GDM1 (cell line): ENCODE data around the gene ENTPD1.

Experiments used
- DNase-seq: peaks from one replicate; lab custom pipeline; 2025; lab: John Stamatoyannopoulos, UW

Gene ENTPD1

GRCh38 chr10:95832216-95833041 is 76.5 kb downstream of the ENTPD1 start:
- DNase-seq: no peak

GRCh38 chr10:95833042-95833610 is 77.2 kb downstream of the ENTPD1 start:
- no peak for DNase-seq

DNA sequence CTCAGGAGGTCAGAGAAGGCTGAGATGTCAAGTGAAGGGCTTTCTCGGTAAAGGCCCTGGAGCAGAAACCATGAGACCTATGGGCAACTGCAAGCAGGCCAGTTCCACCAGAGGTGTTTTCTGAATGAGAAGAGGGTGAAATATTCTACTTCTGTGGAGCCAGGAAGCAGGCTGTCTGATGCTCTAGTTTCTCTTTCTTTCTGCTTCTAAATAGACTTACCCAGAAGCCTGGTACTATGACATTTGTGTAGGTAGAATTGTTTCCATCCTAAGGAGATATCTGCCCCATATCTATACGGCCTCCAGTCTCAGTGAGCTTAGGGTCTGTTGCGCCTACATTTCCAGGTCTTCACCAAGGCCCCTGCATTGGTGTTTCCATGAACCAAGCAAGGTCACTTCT is 78.4 kb downstream of the ENTPD1 start:
- DNase-seq: no peak

DNA sequence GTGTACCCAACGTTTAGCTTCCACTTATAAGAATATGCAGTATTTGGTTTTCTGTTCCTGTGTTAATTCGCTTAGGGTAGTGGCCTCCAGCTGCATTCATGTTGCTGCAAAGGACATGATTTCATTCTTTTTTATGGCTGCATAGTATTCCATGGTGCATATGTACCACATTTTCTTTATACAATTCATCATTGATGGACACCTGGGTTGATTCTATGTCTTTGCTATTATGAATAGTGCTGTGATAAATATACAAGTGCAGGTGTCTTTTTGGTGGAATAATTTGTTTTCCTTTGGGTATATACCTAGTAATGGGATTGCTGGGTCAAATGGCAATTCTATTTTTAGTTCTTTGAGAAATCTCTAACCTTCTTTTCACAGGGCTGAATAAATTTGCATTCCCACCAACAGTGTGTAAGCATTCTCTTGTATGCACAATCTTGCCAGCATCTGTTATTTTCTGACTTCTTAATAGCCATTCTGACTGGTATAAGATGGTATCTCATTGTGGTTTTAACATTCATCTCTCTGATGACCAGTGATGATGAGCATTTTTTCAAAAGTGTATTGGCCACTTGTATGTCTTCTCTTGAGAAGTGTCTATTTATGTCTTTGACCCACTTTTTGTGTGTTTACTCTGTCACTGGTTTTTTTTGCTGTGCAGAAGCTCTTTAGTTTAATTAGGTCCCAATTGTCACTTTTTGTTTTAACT is 79.3 kb downstream of the ENTPD1 start:
- DNase-seq: no peak

DNA sequence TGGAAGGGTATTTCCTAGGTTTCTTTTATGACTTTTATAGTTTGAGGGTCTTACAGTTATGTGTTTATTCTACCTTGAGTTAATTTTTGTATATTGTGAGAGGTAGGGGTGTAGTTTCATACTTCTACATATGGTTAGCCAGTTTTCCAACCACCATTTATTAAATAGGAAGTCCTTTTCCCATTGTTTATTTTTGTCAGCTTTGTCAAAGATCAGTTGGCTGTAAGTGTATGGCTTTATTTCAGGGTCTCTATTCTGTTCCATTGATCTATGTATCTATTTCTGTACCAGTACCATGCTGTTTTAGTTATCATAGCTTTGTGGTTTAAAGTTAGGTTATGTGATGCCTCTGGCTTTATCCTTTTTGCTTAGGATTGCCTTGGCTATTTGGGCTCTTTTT is 79.9 kb downstream of the ENTPD1 start:
- DNase-seq: no peak

DNA sequence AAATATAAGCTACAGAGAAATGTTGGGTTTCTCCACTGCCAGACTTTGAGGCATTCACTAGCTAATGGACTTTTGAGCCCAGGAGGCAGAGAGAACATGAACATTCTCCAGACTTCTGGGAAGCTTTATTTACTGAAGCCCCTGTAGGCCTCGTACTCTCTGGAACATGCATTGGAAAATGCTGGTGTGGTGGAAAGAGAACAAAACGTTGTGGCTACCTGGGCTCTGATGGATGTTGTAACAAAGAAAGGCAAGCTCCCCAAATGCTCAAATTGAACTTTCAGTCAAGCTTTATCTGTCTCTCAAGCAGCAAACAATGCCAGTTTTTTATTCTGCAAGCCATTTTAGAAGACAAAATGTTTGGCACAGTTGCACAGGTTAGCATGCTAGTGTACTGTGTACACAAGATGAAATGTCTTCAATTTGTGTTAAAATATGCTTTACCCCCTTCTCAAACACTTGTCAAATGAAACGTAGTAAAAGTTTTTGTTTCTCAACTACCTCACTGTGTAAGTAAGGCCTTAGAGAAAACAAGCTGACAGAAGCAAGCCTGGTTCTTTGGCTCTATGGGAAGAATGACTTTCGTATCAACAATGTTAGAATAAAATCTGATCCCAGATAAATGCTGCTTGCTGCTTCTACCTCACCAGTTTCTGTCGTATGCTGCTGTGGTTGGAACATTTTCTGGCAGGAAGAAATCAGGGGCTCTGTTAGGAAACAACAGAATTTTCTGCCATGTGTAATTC is 80.8 kb downstream of the ENTPD1 start:
- DNase-seq: no peak

DNA sequence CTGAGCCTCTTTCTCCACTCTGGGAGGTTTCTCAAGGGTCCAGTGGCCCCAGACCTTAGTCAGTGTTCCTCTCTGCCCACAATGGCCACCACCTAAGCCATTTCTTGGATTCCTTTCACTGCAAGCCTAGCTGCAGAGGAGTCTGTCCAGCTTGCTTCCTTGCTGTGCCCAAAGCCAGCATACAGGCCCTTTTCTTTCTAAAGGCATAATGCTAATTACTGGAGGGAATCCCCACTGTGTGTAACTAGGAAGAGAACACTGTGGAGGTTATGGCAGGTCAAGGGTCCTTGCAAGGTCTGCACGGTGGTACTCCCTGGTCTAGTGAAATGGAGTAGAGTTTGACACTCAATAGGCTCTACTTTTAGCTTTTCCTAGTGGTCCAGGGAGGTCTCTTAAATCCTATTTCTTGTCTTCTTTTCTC is 81.4 kb downstream of the ENTPD1 start:
- DNase-seq: no peak

DNA sequence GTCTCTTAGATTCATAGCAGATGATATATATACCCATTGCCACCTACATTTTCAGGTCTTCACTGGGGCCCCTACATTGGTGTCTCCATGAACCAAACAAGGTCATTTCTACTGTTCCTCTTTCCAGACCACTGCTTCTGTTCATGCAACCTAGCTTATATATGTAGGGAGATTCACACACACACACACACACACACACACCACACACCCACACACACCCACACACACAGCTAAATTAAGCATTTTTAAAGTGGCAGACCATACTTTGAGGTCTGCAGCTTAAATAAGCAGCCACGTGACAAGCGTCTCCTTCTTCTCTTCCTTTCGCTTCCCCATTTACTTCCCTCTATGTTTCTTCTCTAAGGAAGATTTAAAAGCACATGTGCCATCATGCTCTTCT is 81.8 kb downstream of the ENTPD1 start:
- peak; percentile 13 for DNase-seq

GRCh38 chr10:95840121-95840520 is 84.2 kb downstream of the ENTPD1 start:
- no peak for DNase-seq

DNA sequence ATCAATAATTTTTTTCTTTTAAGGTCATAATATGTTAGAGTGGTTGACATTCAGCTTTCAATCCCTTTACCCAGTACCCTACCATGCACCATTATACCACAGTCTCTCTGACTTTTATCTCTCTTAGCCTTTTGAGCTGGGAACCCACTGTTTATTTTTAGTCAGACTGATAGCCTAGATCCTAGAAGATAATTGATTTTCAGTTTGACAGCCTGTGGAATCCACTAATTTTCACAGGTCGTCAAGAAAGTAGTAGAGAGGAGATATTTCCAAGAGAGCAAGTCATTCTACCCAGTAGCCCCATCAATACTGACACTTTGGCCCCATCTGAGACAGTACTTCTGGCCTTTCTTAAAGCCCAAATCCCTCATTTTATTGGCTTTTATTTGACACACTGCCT is 84.7 kb downstream of the ENTPD1 start:
- DNase-seq: no peak

DNA sequence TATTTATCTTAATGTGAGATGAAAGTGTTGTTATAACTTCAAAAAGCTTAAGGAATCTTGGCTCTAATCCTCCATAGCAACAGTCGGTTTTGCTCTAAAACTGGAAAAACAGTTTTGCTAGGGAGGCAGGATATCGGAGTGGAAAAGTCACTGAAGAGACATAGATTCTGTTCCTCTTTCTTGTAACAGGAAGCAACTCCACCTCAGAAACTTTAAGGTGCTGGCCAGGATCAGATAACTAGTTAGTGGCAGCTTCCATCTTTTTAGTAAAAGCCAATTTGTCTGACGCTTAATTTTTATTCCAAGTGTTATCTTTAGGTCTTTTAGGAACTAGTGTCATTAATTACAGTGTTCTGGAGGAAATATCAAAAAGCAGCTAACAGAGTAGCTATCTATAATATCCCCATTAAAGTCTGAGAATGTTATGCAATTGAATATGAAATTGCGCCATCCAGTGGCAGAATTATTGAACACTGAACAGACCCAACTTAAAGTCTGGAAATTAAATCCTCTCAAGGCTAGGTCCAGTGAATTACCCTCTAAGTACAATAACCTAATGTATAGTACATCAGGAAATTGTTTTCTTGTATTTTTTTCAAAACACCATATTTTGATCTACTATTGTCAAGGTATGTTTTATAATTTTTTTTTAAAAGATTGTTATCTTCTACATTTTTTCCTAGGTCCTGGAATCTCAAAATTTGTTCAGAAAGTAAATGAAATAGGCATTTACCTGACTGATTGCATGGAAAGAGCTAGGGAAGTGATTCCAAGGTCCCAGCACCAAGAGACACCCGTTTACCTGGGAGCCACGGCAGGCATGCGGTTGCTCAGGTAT is 85.9 kb downstream of the ENTPD1 start:
- DNase-seq: peak; percentile 50

DNA sequence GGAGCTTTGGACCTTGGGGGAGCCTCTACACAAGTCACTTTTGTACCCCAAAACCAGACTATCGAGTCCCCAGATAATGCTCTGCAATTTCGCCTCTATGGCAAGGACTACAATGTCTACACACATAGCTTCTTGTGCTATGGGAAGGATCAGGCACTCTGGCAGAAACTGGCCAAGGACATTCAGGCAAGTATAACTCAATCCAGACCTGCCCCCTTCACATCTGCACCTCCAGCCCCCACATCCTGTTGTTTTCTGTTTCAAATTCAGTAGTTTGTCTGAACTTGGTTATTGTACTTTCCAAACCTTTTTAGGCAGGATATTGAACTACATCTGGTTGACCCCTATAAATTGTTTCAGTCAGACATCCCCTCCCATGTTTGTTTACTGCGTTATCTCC is 89.4 kb downstream of the ENTPD1 start:
- DNase-seq: no peak

- DNase-seq: no peak
Observed at GRCh38 chr10:95847007-95847406, 91.0 kb downstream of the ENTPD1 start.

DNA sequence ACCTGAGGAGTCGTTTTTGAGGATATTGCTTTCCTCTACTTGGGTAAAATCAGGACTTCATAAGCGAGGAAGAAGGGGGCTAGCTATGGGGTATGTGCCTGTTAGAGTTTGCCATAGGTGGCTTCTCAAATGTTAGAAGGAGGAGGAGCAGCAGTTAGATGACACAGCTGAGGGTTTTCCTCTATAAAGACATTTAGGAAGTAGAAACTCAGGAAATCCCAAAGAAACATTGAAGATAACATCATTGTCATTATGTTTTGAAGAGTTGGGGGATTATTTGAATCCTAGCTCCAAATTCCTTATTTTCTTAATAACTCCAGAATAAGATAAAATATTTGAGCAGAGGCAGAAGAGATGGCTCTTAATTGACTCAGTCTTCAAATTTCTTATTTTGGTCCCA is 92.9 kb downstream of the ENTPD1 start:
- DNase-seq: no peak

DNA sequence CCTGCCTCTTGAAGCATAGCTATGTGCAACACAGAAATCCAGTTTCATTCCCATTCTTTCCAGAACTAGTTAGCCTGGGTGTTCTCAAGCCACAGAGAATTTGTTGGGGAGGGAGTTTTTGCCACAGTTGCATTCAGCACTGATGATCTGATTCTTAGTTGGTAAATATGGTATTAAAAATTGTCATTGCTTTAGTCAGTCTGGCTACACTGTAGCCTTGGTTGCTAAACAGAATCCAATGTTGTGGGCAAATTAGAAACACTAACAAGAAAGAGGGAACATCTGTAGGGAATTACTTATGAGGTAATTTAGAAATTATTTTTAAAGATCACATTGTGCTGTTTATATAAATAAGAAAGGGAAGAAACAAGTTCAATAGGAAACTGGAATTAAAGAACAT is 94.8 kb downstream of the ENTPD1 start:
- DNase-seq: no peak

GRCh38 chr10:95860166-95860940 is 104.4 kb downstream of the ENTPD1 start:
- DNase-seq: no peak

DNA sequence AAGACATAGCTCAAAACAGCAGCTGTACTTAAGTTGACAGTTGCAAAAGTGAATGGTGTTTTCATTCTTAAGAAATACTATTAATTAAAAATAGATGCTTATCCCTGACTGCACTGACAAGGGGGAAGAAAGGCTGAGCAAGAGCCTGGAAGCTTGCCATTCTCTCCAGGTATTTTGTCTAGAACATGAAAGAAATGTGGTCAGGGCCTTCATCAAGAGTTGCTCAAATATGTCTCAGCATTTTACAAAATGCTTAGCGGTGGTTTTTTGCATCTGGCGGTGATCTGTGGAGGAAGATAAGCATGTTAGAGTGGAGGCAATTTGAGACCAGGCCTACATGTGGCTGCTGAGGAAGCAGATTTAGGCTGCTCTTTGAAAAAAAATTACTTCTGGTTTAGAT is 105.4 kb downstream of the ENTPD1 start:
- DNase-seq: no peak

DNA sequence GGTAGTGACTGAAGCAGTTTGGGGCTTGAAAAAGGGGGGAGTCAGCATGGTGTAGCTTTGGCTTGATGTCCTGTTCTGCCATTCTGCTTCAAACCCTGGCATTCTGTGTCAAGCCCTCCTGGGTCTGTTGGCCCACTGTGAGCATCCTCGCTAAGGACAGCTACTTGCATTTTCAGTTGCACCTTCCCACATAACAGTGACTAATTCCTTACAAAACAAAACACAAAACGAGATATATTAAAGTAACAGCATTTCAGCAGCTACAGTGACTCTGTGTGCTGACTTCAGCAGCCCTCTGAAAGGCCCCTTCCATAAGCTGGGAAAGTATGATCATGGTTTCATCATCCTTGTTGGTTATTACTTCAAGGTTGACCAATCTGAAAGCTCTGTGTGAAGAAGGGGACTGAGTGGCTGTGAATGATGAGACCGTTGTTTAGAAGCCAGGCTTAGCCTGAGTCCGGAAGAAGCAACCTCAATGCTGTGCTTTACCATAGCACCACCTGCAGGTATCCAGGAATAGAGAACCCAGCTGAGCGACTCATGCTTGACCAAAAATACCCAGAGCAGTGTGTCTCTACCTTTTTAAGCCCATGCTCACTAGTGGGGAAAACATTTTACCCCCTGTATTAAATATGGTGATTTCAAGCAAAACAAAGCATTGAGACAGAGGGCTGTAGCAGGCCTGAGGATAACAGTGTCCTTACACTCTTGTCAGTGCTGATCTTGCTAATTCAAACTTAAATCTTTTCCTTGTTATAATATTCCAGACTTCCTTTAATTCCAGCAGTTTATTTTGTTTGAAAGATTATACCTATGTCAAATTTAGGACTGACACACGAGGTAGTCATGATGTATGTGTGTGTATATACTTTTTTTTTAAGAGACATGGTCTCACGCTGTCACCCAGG is 109.2 kb downstream of the ENTPD1 start:
- DNase-seq: peak; percentile 61

DNA sequence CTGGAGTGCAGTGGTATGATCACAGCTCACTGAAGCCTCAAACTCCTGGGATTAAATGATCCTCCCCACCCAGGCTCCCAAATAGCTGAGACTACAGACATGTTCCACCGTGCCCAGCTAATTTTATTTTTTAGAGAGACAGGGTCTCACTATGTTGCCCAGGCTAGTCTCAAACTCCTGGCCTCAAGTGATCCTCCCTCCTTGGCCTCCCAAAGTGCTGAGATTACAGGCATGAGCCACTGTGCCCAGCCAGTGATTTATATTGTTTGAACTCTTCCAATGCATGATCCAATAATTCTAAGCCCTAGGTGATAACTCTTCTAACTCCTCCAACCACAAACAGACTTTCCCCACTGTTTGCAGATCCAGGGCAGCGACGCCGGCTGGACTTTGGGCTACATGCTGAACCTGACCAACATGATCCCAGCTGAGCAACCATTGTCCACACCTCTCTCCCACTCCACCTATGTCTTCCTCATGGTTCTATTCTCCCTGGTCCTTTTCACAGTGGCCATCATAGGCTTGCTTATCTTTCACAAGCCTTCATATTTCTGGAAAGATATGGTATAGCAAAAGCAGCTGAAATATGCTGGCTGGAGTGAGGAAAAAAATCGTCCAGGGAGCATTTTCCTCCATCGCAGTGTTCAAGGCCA is 110.0 kb downstream of the ENTPD1 start:
- no peak for DNase-seq
